Umbilical cord (tissue), 2 donors: Measurements from ENCODE around the gene OR6K6. TPM values are rescaled to one million over a fixed set of nuclear protein-coding genes. Genes with fewer than 3 reads are reported as not detected.

ENCODE experiments used
- DNase-seq: peaks from one replicate; pipeline ENCODE4 v3.0.0-alpha.2; 2015; ENCODE audit warnings: low spot score
- total RNA-seq: library from RNA; depleted of rRNA; stranded (reverse); fragments of >200 nt; gene quantifications from one replicate; pipeline ENCODE4 v1.2.3, GENCODE V29; 2014; ENCODE audit warnings: low replicate concordance; ENCODE audit not compliant: insufficient read depth

OR6K6 gene
- total RNA-seq, 1 donor from 2014 or later, result 10.1 TPM

DNA sequence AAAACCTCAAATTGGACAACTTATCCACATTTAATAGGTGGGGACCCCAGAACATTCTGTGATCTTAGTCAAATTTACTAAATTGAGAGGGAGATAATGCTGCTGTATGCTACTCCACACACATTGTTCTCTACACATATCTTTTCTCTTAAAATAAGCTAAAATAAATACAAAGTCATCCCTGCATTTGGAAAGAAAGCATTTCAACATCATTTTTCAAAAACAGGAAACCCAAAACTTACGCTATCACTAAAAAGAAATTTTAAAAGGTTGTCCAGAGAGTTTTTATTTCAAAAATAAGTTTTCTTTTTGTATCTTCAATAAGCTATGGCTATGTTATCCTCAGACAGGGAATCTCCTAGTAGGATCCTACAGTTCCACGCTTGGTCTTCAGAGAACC, 46.0 kb downstream of the OR6K6 start:
- no peak for DNase-seq

DNA sequence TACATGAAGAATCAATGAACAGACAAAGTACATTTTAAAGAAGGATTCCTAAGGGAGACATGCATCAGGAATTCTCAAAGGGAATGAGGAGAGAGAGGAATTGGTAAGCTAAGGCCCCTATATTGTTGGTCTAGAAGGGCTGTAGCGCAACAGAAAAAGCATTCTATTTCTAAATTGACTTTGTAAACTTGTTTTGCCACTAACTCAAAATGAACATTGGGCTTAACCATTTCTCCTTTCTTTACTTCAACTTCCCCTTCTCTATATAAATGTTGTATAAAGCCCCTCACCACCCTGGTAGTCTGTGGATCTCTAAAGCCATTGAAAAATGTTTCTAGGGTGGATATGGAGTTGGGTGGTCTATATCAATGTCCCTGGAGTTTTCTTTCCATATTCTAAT, 46.9 kb downstream of the OR6K6 start:
- no peak for DNase-seq

DNA sequence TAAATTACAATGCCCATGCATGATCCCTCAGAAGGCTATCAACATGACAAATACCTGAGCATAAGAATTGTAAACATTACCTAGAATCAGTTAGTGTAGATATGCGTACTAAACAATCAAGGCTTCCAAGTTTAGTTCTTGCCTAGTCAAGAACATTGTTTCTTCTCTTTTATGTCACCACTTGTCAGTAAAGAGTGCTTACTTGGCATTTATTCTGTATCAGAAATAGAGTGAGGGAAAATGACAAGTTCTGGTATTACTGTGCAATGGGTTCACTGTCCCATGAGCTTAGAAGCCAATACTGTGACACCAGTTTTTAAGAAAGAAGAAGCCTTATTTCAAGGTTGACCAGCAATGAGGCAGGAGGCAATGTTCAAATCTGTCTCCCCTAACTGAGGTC, 49.2 kb downstream of the OR6K6 start:
- DNase-seq, result no peak

Other genes starting within 250 kb of the OR6K6 start
- gene OR6Y1, start 200.3 kb upstream of the OR6K6 start, total RNA-seq, result 7.7 TPM
- 7.9 TPM for gene OR6P1, start 184.1 kb upstream of the OR6K6 start, total RNA-seq
- 5.1 TPM for gene OR10X1, start 174.8 kb upstream of the OR6K6 start, total RNA-seq
- gene OR10Z1, start 149.5 kb upstream of the OR6K6 start, total RNA-seq, result 3.6 TPM
- 3.9 TPM for gene SPTA1, start 68.0 kb upstream of the OR6K6 start, total RNA-seq
- 9.1 TPM for gene OR6K2, start 54.1 kb upstream of the OR6K6 start, total RNA-seq
- gene OR6K3, start 34.0 kb upstream of the OR6K6 start, total RNA-seq, result 6.3 TPM
- gene OR6N1, start 17.5 kb downstream of the OR6K6 start, total RNA-seq, result 2.2 TPM
- 6.3 TPM for gene OR6N2, start 26.5 kb downstream of the OR6K6 start, total RNA-seq
- 15.9 TPM for gene MNDA, start 76.6 kb downstream of the OR6K6 start, total RNA-seq
- gene PYHIN1, start 176.8 kb downstream of the OR6K6 start, total RNA-seq, result 5.8 TPM